ENCODE measurements around the gene ANKUB1.

The ANKUB1 gene

DNA sequence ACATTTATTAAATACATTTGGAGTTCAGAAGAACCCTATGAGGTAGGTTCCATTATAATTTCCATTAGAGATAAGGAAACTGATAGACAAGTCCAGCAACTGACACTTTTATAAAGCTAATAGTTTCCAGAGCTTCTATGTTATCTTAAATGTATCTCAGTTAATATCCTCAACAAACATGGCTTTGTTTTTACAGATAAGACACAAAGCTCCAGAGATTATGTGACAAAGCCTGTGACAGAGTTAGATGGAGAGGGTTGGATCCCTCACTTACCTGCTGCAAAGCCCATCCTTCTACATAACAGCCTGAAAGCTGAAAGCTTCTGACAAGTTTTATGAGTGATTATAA is 39.6 kb downstream of the ANKUB1 start:
- FAIRE-seq = no peak

GRCh38 chr3:149752051-149752787 is 40.1 kb downstream of the ANKUB1 start, which contains the start of gene COMMD2:
Gene COMMD2 (minus strand): TSS chr3:149752489. CDS start chr3:149752444, 45 bp downstream.
- no peak for FAIRE-seq

GRCh38 chr3:149751551-149751950 is 40.8 kb downstream of the ANKUB1 start:
- no peak for FAIRE-seq

- FAIRE-seq = no peak
Observed at GRCh38 chr3:149744606-149745005, 47.7 kb downstream of the ANKUB1 start.

DNA sequence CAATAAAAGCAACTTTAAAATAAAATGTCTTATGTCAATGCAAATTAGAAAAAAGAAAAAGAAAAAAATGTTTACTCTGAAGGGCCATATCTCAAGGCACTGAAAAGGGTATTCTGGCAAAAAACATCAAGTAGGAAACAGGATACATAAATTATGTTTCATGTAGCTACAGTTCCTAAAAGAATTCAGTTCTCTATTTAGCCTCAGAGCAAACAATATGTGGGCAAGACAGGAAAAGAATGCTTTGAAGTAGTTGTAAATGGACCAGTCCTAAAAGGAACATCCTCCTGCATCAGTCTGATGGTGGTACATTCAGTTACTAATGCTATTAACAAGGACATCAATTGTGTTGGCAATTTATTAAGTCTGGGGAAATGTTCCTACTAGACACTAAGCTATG is 48.2 kb downstream of the ANKUB1 start:
- FAIRE-seq = no peak

DNA sequence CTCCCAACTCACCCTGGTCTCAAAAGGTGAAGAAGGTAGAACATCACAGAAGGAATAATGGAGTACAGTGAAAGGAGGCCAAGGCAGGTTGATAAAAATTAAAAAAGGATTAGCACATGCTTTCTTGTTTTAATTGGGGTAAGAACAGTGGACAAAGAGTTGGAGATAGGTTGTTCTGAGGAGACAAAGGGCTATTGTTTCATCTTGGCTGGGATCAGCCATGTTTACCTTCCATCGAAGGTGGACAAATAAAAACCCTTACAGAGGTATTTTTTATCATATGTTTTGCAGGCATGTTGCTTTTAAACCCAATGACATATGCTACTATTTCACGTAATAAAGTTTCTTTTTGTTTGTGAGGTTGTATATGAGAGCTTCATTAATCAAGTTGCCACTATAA is 53.0 kb downstream of the ANKUB1 start:
- no peak for FAIRE-seq

DNA sequence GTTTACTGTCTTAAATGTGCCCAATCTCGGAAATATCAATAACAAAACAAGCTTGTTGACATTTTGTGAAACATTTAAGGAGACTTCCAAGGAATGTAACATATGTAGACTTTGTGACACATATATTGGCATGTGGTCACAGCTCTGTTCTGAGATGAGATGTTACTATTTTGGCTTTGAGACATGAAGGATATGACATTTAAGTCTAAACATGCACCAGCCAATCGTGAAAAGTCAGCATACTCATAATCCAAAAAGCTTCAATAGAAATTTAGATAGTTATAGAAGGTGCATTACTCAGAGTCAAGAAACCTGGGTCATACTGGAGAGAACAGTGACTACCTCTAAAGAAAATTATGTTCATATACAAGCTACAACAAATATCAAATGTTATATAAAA is 53.5 kb downstream of the ANKUB1 start:
- FAIRE-seq = no peak

DNA sequence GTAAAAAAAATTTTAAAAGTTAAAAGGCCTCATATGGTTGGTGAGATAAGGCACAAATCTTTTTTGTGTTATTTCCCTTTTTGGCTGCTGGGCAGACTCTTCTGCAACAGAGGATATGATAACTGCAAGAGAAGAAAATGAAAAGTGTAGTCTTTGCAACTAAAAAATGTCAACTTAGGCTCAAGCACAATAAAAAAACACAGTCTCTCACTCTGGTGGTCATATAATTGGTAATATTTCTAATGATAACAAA is 55.5 kb downstream of the ANKUB1 start:
- no peak for FAIRE-seq

DNA sequence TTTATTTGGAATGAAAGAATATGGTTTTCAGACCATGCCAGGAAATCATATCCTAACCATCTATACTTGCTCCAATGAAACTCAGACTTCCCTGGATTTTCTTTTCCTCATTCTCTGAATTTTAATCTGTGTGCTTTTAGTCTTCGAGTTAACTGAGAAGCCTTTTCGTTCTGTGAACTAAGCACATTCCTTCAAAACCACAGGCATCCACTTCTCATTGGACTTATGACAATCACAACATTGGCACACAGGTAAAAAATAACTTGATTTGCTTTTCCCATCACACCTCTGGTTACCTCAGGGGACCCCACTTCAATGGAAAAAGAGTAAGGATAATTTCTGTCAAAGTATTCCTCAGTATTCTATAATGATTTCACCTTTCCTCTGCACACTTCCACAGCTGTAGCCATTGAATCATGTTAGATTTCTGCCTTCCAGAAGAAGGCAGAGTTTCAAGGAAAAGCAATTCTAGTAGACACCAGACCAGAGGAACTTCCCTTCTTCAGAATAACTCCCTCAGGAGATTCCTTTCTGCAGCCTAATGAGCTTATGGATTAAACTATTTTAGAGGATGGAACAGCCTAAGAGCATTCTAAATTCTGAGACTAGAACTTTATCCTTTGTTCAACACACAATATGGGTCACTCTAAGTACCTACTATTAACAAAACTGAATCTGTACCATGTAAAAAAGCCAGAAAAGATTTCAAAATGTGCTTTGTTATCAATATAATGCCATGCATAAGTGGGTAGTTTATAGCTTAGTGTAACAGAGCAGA is 56.0 kb downstream of the ANKUB1 start:
- FAIRE-seq = no peak

GRCh38 chr3:149732234-149732633 is 60.1 kb downstream of the ANKUB1 start:
- no peak for FAIRE-seq

GRCh38 chr3:149727656-149728055 is 64.7 kb downstream of the ANKUB1 start:
- FAIRE-seq = no peak

- no peak for FAIRE-seq
Observed at GRCh38 chr3:149726716-149727407, 65.5 kb downstream of the ANKUB1 start.

DNA sequence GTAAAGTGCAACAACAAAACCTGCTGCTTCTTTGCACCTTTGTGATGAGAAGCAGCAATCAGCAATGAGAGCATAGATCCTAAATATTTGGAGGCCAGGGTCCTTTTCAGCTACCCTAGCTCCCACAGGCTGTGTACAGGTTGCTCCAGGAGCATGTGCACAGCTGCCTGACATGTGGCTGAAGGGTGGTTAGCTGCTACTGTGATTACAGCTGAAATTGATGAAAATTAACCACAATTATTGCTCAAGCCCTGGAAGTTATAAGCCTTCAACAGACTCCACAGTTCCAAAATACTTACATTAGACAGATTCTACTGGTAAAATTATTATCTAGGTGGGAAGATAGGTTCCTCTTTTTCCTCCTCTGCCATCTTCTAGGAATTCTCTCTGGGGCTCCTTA is 68.6 kb downstream of the ANKUB1 start:
- FAIRE-seq = no peak

DNA sequence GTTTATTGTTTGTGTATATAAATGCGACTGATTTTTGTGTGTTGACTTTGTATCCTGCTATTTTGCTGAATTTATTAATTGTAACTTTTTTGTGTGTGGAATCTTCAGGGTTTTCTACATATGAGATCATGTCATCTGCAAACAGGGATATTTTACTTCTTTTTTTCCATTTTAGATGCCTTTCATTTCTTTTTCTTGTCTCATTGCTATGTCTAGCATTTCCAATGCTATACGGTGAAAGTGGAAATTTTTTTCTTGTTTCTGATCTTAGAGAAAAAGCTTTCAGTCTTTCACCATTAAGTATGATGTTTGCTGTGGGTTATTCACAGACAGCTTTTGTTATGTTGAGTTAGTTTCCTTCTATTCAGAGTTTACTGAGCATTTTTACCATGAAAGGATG is 71.4 kb downstream of the ANKUB1 start:
- FAIRE-seq = no peak

- peak; percentile 96 for FAIRE-seq
Observed at GRCh38 chr3:149717391-149718056, 74.8 kb downstream of the ANKUB1 start.

- no peak for FAIRE-seq
Observed at GRCh38 chr3:149716984-149717383, 75.4 kb downstream of the ANKUB1 start.

DNA sequence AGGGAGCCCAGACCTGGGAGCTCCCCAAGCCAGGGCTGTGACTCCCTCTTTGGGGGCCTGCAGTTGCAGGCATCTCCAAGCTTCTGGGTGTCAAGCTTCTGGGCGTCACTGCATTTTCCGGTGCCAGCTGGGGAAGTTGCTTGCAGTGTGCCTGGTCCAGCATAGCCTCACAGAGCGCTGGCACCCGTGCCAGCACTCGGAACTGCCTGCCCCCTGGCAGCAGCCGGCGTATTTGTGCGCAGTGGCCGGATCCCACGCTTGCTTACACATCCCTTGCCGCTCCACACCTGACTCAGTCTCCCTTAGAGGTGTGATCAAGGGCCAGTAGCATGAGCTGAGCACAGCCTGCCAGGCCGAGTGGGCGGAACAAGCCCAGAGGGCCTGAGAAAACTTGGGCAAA is 77.1 kb downstream of the ANKUB1 start:
- no peak for FAIRE-seq

DNA sequence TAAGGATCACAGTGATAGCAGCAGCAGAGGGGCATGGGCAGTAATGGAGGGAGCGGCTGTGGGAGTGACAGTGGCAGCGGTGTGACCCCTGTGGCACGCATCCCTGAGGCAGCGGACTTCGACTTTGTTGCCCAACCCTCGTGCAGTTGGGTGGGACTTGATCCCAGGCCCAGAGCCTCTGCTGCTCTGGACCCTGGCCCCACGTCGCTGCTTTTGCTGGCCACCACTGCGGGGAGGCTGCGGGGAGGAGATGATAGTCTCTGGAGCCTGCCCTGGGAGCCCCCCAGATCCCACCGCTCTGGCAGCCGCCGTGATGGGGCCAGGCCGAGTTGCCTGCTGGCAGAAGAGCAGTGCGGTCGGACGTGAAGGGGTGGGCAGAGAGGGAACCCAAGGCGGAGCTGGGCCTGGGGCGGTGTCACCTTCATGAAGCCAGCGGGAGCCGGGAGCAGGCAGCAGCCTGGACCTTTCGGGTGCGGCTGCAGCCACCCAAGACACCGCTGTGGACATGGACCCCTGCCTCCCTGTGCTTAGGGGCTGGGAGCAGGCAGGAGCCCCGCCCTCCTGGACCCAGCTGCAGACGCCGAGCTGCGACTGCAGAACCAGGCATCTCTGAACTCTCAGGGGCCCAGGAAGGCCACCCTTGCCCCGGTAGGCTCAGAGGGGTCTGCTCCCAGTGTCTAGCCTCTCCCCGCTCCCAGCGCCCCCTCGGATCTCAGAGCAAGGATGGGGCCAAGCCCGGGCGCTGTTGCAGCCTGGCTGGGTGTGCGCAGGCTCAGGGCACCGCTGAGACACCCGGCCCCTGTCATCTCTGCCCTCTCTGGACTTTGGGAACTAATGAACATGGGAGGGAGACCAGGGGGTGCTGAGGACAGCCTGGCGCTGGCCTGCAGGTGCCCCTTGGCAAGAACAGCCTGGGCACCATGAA is 78.4 kb downstream of the ANKUB1 start:
- FAIRE-seq = no peak
